IMR-90 (cell line): ENCODE measurements around the gene PIEZO2. TPM values are rescaled to one million over a fixed set of nuclear protein-coding genes. Genes with fewer than 3 reads are reported as not detected.

Experiments
- ATAC-seq: fragments of 200-7000 bp; cut with Tn5 transposase; 2 replicates; pipeline ENCODE4 v1.9.1; 2020; ENCODE audit warnings: low read depth, mild to moderate bottlenecking, moderate library complexity
- BruUV-seq: library from RNA; stranded (reverse); fragments of 400-500 nt; replicated peaks from 2 replicates; lab custom pipeline; 2021; lab: Mats Ljungman, UMichigan
- CTCF ChIA-PET: fragments of 300-600 bp; formaldehyde crosslinking; extraction: SDS; loops from one replicate; lab custom pipeline; 2021; ENCODE audit warnings: antibody characterized with exemption; lab: Yijun Ruan, JAX
- POLR2A ChIA-PET: fragments of 300-600 bp; sonication (Branson Sonifier 250); formaldehyde crosslinking; loops from one replicate; lab custom pipeline; 2022; ENCODE audit warnings: antibody characterized with exemption; ENCODE audit not compliant: unreplicated experiment; lab: Charles Lee
- DNase-seq: peaks from one replicate; pipeline ENCODE4 v3.0.0; 2013
- H2AFZ ChIP-seq: replicated peaks from 2 replicates; pipeline ENCODE3; 2013; ENCODE audit warnings: low read length, mild to moderate bottlenecking; ENCODE audit not compliant: poor library complexity
- H2AK5ac ChIP-seq: 2 replicates; pipeline ENCODE4 v1.6.1; 2013; ENCODE audit warnings: low read depth, low read length, inconsistent platforms
- H2AK9ac ChIP-seq: replicated peaks from 2 replicates; pipeline ENCODE3; 2013; ENCODE audit warnings: mild to moderate bottlenecking, low read depth, low read length, moderate library complexity; ENCODE audit not compliant: poor library complexity
- H2BK120ac ChIP-seq: 2 replicates; pipeline ENCODE4 v1.6.1; 2013; ENCODE audit warnings: low read depth, low read length, inconsistent platforms
- H2BK15ac ChIP-seq: 3 replicates; pipeline ENCODE4 v1.6.1; 2013; ENCODE audit warnings: low read depth, low read length, inconsistent platforms
- H2BK20ac ChIP-seq: 2 replicates; pipeline ENCODE4 v1.6.1; 2013; ENCODE audit warnings: low read depth, mild to moderate bottlenecking, inconsistent platforms, low read length, moderate library complexity
- H2BK5ac ChIP-seq: 2 replicates; pipeline ENCODE4 v1.6.1; 2013; ENCODE audit warnings: mild to moderate bottlenecking, low read depth, low read length, inconsistent platforms; ENCODE audit not compliant: poor library complexity, severe bottlenecking
- H3K14ac ChIP-seq: replicated peaks from 2 replicates; pipeline ENCODE4 v1.6.1; 2013; ENCODE audit warnings: low read depth, low read length, inconsistent platforms
- H3K18ac ChIP-seq: 2 replicates; pipeline ENCODE4 v1.6.1; 2013; ENCODE audit warnings: low read depth, low read length, control low read depth
- H3K23ac ChIP-seq: 2 replicates; pipeline ENCODE4 v1.6.1; 2013; ENCODE audit warnings: low read depth, low read length, inconsistent platforms
- H3K27ac ChIP-seq: 2 replicates; pipeline ENCODE4 v1.5.1; 2013; ENCODE audit warnings: mild to moderate bottlenecking, control low read depth, low read length; ENCODE audit not compliant: insufficient read depth
- H3K27me3 ChIP-seq: 2 replicates; pipeline ENCODE4 v1.6.1; 2013; ENCODE audit warnings: low read length; ENCODE audit not compliant: control insufficient read depth, insufficient read depth
- H3K36me3 ChIP-seq: 2 replicates; pipeline ENCODE4 v1.6.1; 2013; ENCODE audit warnings: low read length, mixed read lengths; ENCODE audit not compliant: control insufficient read depth, insufficient read depth
- H3K4ac ChIP-seq: 2 replicates; pipeline ENCODE4 v1.6.1; 2013; ENCODE audit warnings: low read depth, low read length, inconsistent platforms
- H3K4me1 ChIP-seq: 2 replicates; pipeline ENCODE4 v1.6.1; 2013; ENCODE audit warnings: low read length, mixed read lengths; ENCODE audit not compliant: control insufficient read depth, insufficient read depth
- H3K4me2 ChIP-seq: 2 replicates; pipeline ENCODE4 v1.6.1; 2013; ENCODE audit warnings: low read depth, mild to moderate bottlenecking, control low read depth, low read length, moderate library complexity
- H3K4me3 ChIP-seq: 2 replicates; pipeline ENCODE4 v1.5.1; 2013; ENCODE audit warnings: low read depth, mild to moderate bottlenecking, control low read depth, low read length, moderate library complexity; ENCODE audit not compliant: insufficient read depth
- H3K56ac ChIP-seq: 2 replicates; pipeline ENCODE4 v1.6.1; 2013; ENCODE audit warnings: low read length, inconsistent platforms; ENCODE audit not compliant: insufficient read depth; ENCODE audit errors: extremely low read depth
- H3K79me1 ChIP-seq, 2 experiments: 2 replicates each; pipeline ENCODE4 v1.6.1; 2013; ENCODE audit warnings: low read length in 2 of 2, inconsistent platforms in 1 of 2, low read depth in 1 of 2
- H3K9ac ChIP-seq: 2 replicates; pipeline ENCODE4 v1.6.1; 2013; ENCODE audit warnings: low read depth, low read length, control low read depth
- H3K9me1 ChIP-seq: 2 replicates; pipeline ENCODE4 v1.6.1; 2013; ENCODE audit warnings: low read length, inconsistent platforms; ENCODE audit not compliant: insufficient read depth
- H3K9me3 ChIP-seq: 2 replicates; pipeline ENCODE4 v1.6.1; 2013; ENCODE audit warnings: low read length; ENCODE audit not compliant: control insufficient read depth, insufficient read depth
- H4K20me1 ChIP-seq: 2 replicates; pipeline ENCODE4 v1.6.1; 2013; ENCODE audit warnings: low read length, inconsistent platforms; ENCODE audit not compliant: insufficient read depth
- H4K5ac ChIP-seq: 2 replicates; pipeline ENCODE4 v1.6.1; 2013; ENCODE audit warnings: mild to moderate bottlenecking, low read depth, low read length, control low read depth
- H4K8ac ChIP-seq, 2 experiments: 2 replicates each; pipeline ENCODE4 v1.6.1; 2013; ENCODE audit warnings: low read depth in 2 of 2, low read length in 2 of 2, control low read depth in 1 of 2, inconsistent platforms in 1 of 2
- H4K91ac ChIP-seq: 2 replicates; pipeline ENCODE4 v1.6.1; 2013; ENCODE audit warnings: low read depth, low read length, inconsistent platforms; ENCODE audit not compliant: insufficient read depth
- BHLHE40 ChIP-seq: fragments of 150-350 bp; IDR thresholded peaks from 2 replicates; pipeline ENCODE4 v1.6.1; 2016; ENCODE audit warnings: mild to moderate bottlenecking, low read depth, low read length
- CEBPB ChIP-seq: IDR thresholded peaks from 2 replicates; pipeline ENCODE4 v1.6.1; 2012; ENCODE audit warnings: low read depth, low read length, improper control_type of control experiment
- CHD1 ChIP-seq: IDR thresholded peaks from 2 replicates; pipeline ENCODE4 v1.6.1; 2012; ENCODE audit warnings: low read depth, low read length, improper control_type of control experiment
- CTCF ChIP-seq: conservative IDR thresholded peaks from 2 replicates; pipeline ENCODE4 v1.5.1; 2012; ENCODE audit warnings: mild to moderate bottlenecking, low read depth, low read length, improper control_type of control experiment
- ELK1 ChIP-seq: fragments of 150-350 bp; IDR thresholded peaks from 2 replicates; pipeline ENCODE4 v1.6.1; 2016; ENCODE audit warnings: low read depth, mild to moderate bottlenecking, low read length, moderate library complexity, borderline replicate concordance
- FOS ChIP-seq: fragments of 150-350 bp; IDR thresholded peaks from 2 replicates; pipeline ENCODE4 v1.6.1; 2016; ENCODE audit warnings: low read depth, low read length
- MAFK ChIP-seq: IDR thresholded peaks from 2 replicates; pipeline ENCODE4 v1.6.1; 2012; ENCODE audit warnings: low read depth, low read length, improper control_type of control experiment
- MAZ ChIP-seq: IDR thresholded peaks from 2 replicates; pipeline ENCODE4 v1.6.1; 2012; ENCODE audit warnings: low read depth, mild to moderate bottlenecking, low read length, improper control_type of control experiment, moderate library complexity, borderline replicate concordance
- MXI1 ChIP-seq: IDR thresholded peaks from 2 replicates; pipeline ENCODE4 v1.6.1; 2012; ENCODE audit warnings: low read depth, mild to moderate bottlenecking, low read length, moderate library complexity, borderline replicate concordance
- NFE2L2 ChIP-seq: fragments of 150-350 bp; IDR thresholded peaks from 2 replicates; pipeline ENCODE4 v1.6.1; 2016; ENCODE audit warnings: low read depth, mild to moderate bottlenecking, low read length
- POLR2A ChIP-seq: IDR thresholded peaks from 2 replicates; pipeline ENCODE4 v1.6.1; 2012; ENCODE audit warnings: mild to moderate bottlenecking, low read depth, low read length
- RAD21 ChIP-seq: IDR thresholded peaks from 2 replicates; pipeline ENCODE4 v1.6.1; 2012; ENCODE audit warnings: low read length, improper control_type of control experiment
- RCOR1 ChIP-seq: IDR thresholded peaks from 2 replicates; pipeline ENCODE4 v1.6.1; 2012; ENCODE audit warnings: mild to moderate bottlenecking, low read length, improper control_type of control experiment; ENCODE audit not compliant: insufficient replicate concordance
- RFX5 ChIP-seq: IDR thresholded peaks from 2 replicates; pipeline ENCODE4 v1.8.0; 2012; ENCODE audit warnings: low read depth, mild to moderate bottlenecking, low read length, moderate library complexity
- SMC3 ChIP-seq: fragments of 150-350 bp; IDR thresholded peaks from 2 replicates; pipeline ENCODE4 v1.6.1; 2016; ENCODE audit warnings: low read depth, mild to moderate bottlenecking, antibody characterized with exemption, low read length, moderate library complexity
- USF2 ChIP-seq: fragments of 150-350 bp; IDR thresholded peaks from 2 replicates; pipeline ENCODE4 v1.6.1; 2017; ENCODE audit warnings: mild to moderate bottlenecking, antibody characterized with exemption, low read length, low read depth
- WGBS, 2 experiments: methylation state at CpG; one replicate each; pipeline versions ENCODE4 v1.1.5 to v1.1.7; 2013; ENCODE audit warnings: missing lambda C conversion rate in 2 of 2; ENCODE audit not compliant: insufficient read length in 1 of 2; ENCODE audit errors: extremely low coverage in 2 of 2; 5-methylcytosine and 5-hydroxymethylcytosine counted together
- dilution Hi-C: fragments of 300-500 bp; cut with HindIII; formaldehyde crosslinking; loops from one replicate; pipeline ENCODE4 v1.14.3; 2018; ENCODE audit warnings: low sequenced_read_pairs; ENCODE audit not compliant: unreplicated experiment
- in situ Hi-C: fragments of 300-500 bp; cut with MboI; formaldehyde crosslinking; loops from 3 replicates; pipeline ENCODE4 v1.14.3; 2019; ENCODE audit warnings: low sequenced_read_pairs, inconsistent platforms, mixed read lengths
- intact Hi-C: fragments of 100-400 bp; cut with micrococcal nuclease; formaldehyde crosslinking; loops from 2 replicates; pipeline ENCODE4 v1.10.0; 2022
- polyA plus RNA-seq, 3 experiments: library from polyadenylated mRNA; depleted of rRNA; stranded (reverse); fragments of >200 nt; gene quantifications; 2 replicates each; pipeline ENCODE4 v1.2.3, GENCODE V29; 2012; ENCODE audit warnings: low replicate concordance in 1 of 3
- total RNA-seq: library from RNA; depleted of rRNA; stranded (reverse); fragments of >200 nt; gene quantifications from 2 replicates; pipeline ENCODE4 v1.2.3, GENCODE V29; 2012

Gene PIEZO2
- total and polyA plus RNA-seq, 2 of the 4 experiments (the other 2 are of a cell fraction): 2.4 to 4.1 TPM

- intact Hi-C loops (loop anchor here (10.0 kb wide), 1 partner anchor 97 kb away; no protein-coding TSS in a partner anchor), dilution Hi-C loops (no loop called here), in situ Hi-C loops (no loop called here)
- Histone ChIP-seq H3K18ac (no peak overlapping the region), H3K9me3 (no peaks in the 10 kb centered on the region), H3K79me1 (no peaks in the 10 kb centered on the region), H3K27ac (no peak overlapping the region), H3K4me3 (no peak overlapping the region), H2AFZ (no peak overlapping the region), H2BK20ac (no peak overlapping the region), H4K5ac (no peak overlapping the region), H4K91ac (no peak overlapping the region), H2AK9ac (no peak overlapping the region), H3K9me1 (no peaks in the 10 kb centered on the region), H2BK120ac (no peak overlapping the region), H3K27me3 (peaks cover 12% of the 10 kb centered on the region), H3K4ac (no peak overlapping the region), H3K4me1 (no peaks in the 10 kb centered on the region), H3K14ac (no peak overlapping the region), H4K8ac (no peak overlapping the region), H3K56ac (no peak overlapping the region), H3K9ac (no peak overlapping the region), H2BK5ac (no peak overlapping the region), H3K23ac (peak overlapping the region; percentile 51; the same call in 1 of the 2 replicates), H2BK15ac (no peak overlapping the region), H4K20me1 (no peaks in the 10 kb centered on the region), H3K4me2 (no peak overlapping the region), H2AK5ac (no peak overlapping the region), H3K36me3 (no peaks in the 10 kb centered on the region)
- no TSS peak for BruUV-seq
- CTCF ChIA-PET: interaction anchor here (0.6 kb wide), 1 partner anchor 17 kb away, joined by 3 read pairs; no protein-coding TSS in a partner anchor
- ATAC-seq (no peak), DNase-seq (peak; percentile 30)
- no CpG with 5 or more reads among the region's 2 CpGs for WGBS, 2 experiments
- POLR2A ChIA-PET: no interaction called here
- no peak for TF ChIP-seq RCOR1
- TF ChIP-seq RAD21: no peak
- no peak for TF ChIP-seq ELK1
- no peak for TF ChIP-seq CEBPB
- no peak for TF ChIP-seq BHLHE40
- TF ChIP-seq CTCF: no peak
- no peak for TF ChIP-seq POLR2A
- no peak for TF ChIP-seq MAZ
- no peak for TF ChIP-seq SMC3
- no peak for TF ChIP-seq USF2
- TF ChIP-seq RFX5: no peak
- no peak for TF ChIP-seq FOS
- no peak for TF ChIP-seq NFE2L2
- no peak for TF ChIP-seq MXI1
- no peak for TF ChIP-seq CHD1
- no peak for TF ChIP-seq MAFK
Measured at GRCh38 chr18:10661317-10661716, 488.1 kb downstream of the PIEZO2 start.
